Endothelial cell of umbilical vein (primary cell): ENCODE results near the gene GRAMD1A. TPM values are rescaled to one million over a fixed set of nuclear protein-coding genes. Genes with fewer than 3 reads are reported as not detected.

Experiments used
- BruUV-seq: library from RNA; stranded (reverse); fragments of 400-500 nt; replicated peaks from 2 replicates; lab custom pipeline; 2021; lab: Mats Ljungman, UMichigan
- CTCF ChIA-PET: fragments of 300-600, 350-600 bp; sonication (Branson Sonifier 250); formaldehyde crosslinking; loops from one replicate; lab custom pipeline; 2021; ENCODE audit warnings: antibody characterized with exemption, inconsistent platforms; lab: Charles Lee
- POLR2A ChIA-PET: fragments of 300-600, 350-600 bp; sonication (Branson Sonifier 250); formaldehyde crosslinking; loops from one replicate; lab custom pipeline; 2021; ENCODE audit warnings: antibody characterized with exemption, inconsistent platforms; lab: Charles Lee
- DNase-seq: peaks from one replicate; pipeline ENCODE4 v3.0.0-alpha.2; 2011; ENCODE audit warnings: low read depth, low spot score
- FAIRE-seq: peaks from 2 replicates; lab custom pipeline; 2011; peaks lifted over from hg19 to GRCh38; lab: Jason Lieb, UNC
- H2AFZ ChIP-seq: 2 replicates; pipeline ENCODE4 v1.6.0; 2012; ENCODE audit warnings: low read depth, low read length, control low read depth, inconsistent platforms
- H3K27ac ChIP-seq: 2 replicates; pipeline ENCODE4 v1.5.1; 2011; ENCODE audit warnings: low read depth, mild to moderate bottlenecking, control low read depth, low read length, moderate library complexity; ENCODE audit not compliant: insufficient read depth
- H3K27me3 ChIP-seq, 2 experiments: 2 replicates each; pipeline versions ENCODE4 v1.6.0 to v1.6.1; 2011; ENCODE audit warnings: low read length in 2 of 2, mixed read lengths in 1 of 2; ENCODE audit not compliant: control insufficient read depth in 2 of 2, insufficient read depth in 2 of 2
- H3K36me3 ChIP-seq, 2 experiments: 2 replicates in 1 of 2; 3 replicates in 1 of 2; pipeline ENCODE4 v1.5.1; 2011; ENCODE audit warnings: low read length in 2 of 2, mild to moderate bottlenecking in 1 of 2, moderate library complexity in 1 of 2; ENCODE audit not compliant: control insufficient read depth in 2 of 2, insufficient read depth in 2 of 2; ENCODE audit errors: extremely low read depth in 1 of 2
- H3K4me1 ChIP-seq: 3 replicates; pipeline ENCODE4 v1.5.1; 2011; ENCODE audit warnings: mild to moderate bottlenecking, low read length; ENCODE audit not compliant: control insufficient read depth, insufficient read depth; ENCODE audit errors: extremely low read depth
- H3K4me2 ChIP-seq: 2 replicates; pipeline ENCODE4 v1.6.1; 2011; ENCODE audit warnings: low read length, control low read depth, mixed read lengths; ENCODE audit not compliant: insufficient read depth
- H3K4me3 ChIP-seq, 3 experiments: fragments of 200-600 bp in 1 of 3; sonication (generic), shearing (Covaris generic) in 1 of 3; replicated peaks in 1 of 3; 2 replicates each; pipeline ENCODE4 v1.5.1; 2011 to 2016; ENCODE audit warnings: control low read depth in 3 of 3, low read length in 3 of 3, mild to moderate bottlenecking in 2 of 3, inconsistent platforms in 1 of 3, low read depth in 1 of 3, moderate library complexity in 1 of 3; ENCODE audit not compliant: insufficient read depth in 1 of 3
- H3K79me2 ChIP-seq: 2 replicates; pipeline ENCODE4 v1.6.0; 2012; ENCODE audit warnings: low read length, inconsistent platforms; ENCODE audit not compliant: control insufficient read depth, insufficient read depth
- H3K9ac ChIP-seq: replicated peaks from 2 replicates; pipeline ENCODE3; 2011; ENCODE audit warnings: low read length, control low read depth; ENCODE audit not compliant: insufficient read depth; ENCODE audit errors: extremely low read depth
- H3K9me1 ChIP-seq: replicated peaks from 3 replicates; pipeline ENCODE4 v1.6.0; 2011; ENCODE audit warnings: mild to moderate bottlenecking, low read length; ENCODE audit not compliant: control insufficient read depth, insufficient read depth; ENCODE audit errors: extremely low read depth
- H3K9me3 ChIP-seq: replicated peaks from 2 replicates; pipeline ENCODE4 v1.5.1; 2012; ENCODE audit warnings: low read length, inconsistent platforms; ENCODE audit not compliant: control insufficient read depth, insufficient read depth
- H4K20me1 ChIP-seq: replicated peaks from 2 replicates; pipeline ENCODE3; 2011; ENCODE audit warnings: mild to moderate bottlenecking, low read length; ENCODE audit not compliant: control insufficient read depth, insufficient read depth; ENCODE audit errors: extremely low read depth
- CTCF ChIP-seq, 2 donors: IDR thresholded peaks; 1 replicate in 1 of 2; 2 replicates in 1 of 2; pipeline ENCODE4 v1.5.1; 2011; ENCODE audit warnings: low read length in 2 of 2, mild to moderate bottlenecking in 2 of 2, moderate library complexity in 2 of 2, control low read depth in 1 of 2, inconsistent platforms in 1 of 2, low read depth in 1 of 2; ENCODE audit not compliant: insufficient read depth in 1 of 2; ENCODE audit errors: extremely low read depth in 1 of 2
- EZH2 ChIP-seq: IDR thresholded peaks from 2 replicates; pipeline ENCODE4 v1.6.1; 2012; ENCODE audit warnings: borderline replicate concordance, low read depth, mild to moderate bottlenecking, moderate library complexity, low read length, inconsistent platforms; ENCODE audit not compliant: severe bottlenecking
- FOS ChIP-seq: IDR thresholded peaks from 2 replicates; pipeline ENCODE4 v1.6.1; 2011; ENCODE audit warnings: mild to moderate bottlenecking, low read length, moderate library complexity, borderline replicate concordance; ENCODE audit not compliant: insufficient read depth
- GATA2 ChIP-seq: IDR thresholded peaks from 2 replicates; pipeline ENCODE4 v1.7.0; 2011; ENCODE audit warnings: low read depth, mild to moderate bottlenecking, moderate library complexity, mixed read lengths, low read length; ENCODE audit not compliant: insufficient read length, insufficient read depth
- JUN ChIP-seq: IDR thresholded peaks from 2 replicates; pipeline ENCODE4 v1.6.1; 2011; ENCODE audit warnings: borderline replicate concordance, low read depth; ENCODE audit not compliant: insufficient read length, insufficient read depth
- MAX ChIP-seq: IDR thresholded peaks from 2 replicates; pipeline ENCODE4 v1.6.1; 2011; ENCODE audit not compliant: insufficient read depth, insufficient read length
- MYC ChIP-seq: IDR thresholded peaks from one replicate; pipeline ENCODE4 v1.6.1; 2011; ENCODE audit warnings: mild to moderate bottlenecking, low read depth, low read length
- POLR2A ChIP-seq: IDR thresholded peaks from 2 replicates; pipeline ENCODE4 v1.6.1; 2012; ENCODE audit warnings: low read depth, mild to moderate bottlenecking, control low read depth, low read length
- POLR2AphosphoS5 ChIP-seq: IDR thresholded peaks from 2 replicates; pipeline ENCODE4 v1.6.1; 2012; ENCODE audit warnings: low read depth, mild to moderate bottlenecking, control low read depth, low read length, moderate library complexity; ENCODE audit not compliant: insufficient read depth
- dilution Hi-C: fragments of 300-500 bp; cut with MboI; formaldehyde crosslinking; loops from one replicate; pipeline ENCODE4 v1.15.0; 2019; ENCODE audit warnings: low sequenced_read_pairs; ENCODE audit not compliant: extremely low pct_ligation_motif_present
- intact Hi-C: fragments of 100-400 bp; cut with micrococcal nuclease; formaldehyde crosslinking; loops from one replicate; pipeline ENCODE4 v1.10.0; 2022
- polyA plus RNA-seq, 4 experiments: library from polyadenylated mRNA; depleted of rRNA in 3 of 4; stranded (reverse) in 3 of 4; unstranded in 1 of 4; fragments of >200 nt; gene quantifications; 2 replicates each; pipeline versions ENCODE4 v1.2.1 to v1.2.3, GENCODE V29; 2011 to 2012; ENCODE audit warnings: missing spikeins in 1 of 4
- total RNA-seq: library from RNA; stranded (reverse); gene quantifications from 2 replicates; pipeline ENCODE4 v1.2.3, GENCODE V29; 2021

GRAMD1A gene
- total and polyA plus RNA-seq, 2 donors (not counting 3 experiments of a cell fraction or from before 2014, with no cell fraction given) = 127 to 130 TPM

GRCh38 chr19:34963573-34964406 lies 36.3 kb upstream of the GRAMD1A start, which contains the start of gene ZNF792:
TSS of gene ZNF792 (minus strand) at chr19:34964229. CDS start at chr19:34963662, 567 bp downstream.
- peak within 1 kb of the TSS; percentile 94 for H3K9ac ChIP-seq
- POLR2A ChIA-PET = no interaction called here

GRCh38 chr19:34964598-34964997 lies 35.5 kb upstream of the GRAMD1A start:
- H3K36me3 ChIP-seq = peaks cover 3 to 16% of the 10 kb centered on the region in 2 experiments
- H3K9me1 ChIP-seq = no peaks in the 10 kb centered on the region
- TF ChIP-seq JUN (no peak), FOS (no peak), CTCF (IDR thresholded peaks at IDR 0.05; ENCODE audit: extremely low read depth in 1 of 2, insufficient read depth in 1 of 2, low read depth in 1 of 2, low read length in 2 of 2) (no peak), MAX (no peak), POLR2AphosphoS5 (no peak), GATA2 (no peak), MYC (no peak), POLR2A (no peak), EZH2 (no peak)
- H3K79me2 ChIP-seq = peaks cover 31% of the 10 kb centered on the region
- H3K9ac ChIP-seq = no peak overlapping the region
- intact Hi-C loops (loop anchor here (5.0 kb wide), 2 partner anchors 178 to 192 kb away; partner anchors contain the start of genes FXYD7 and ZNF599), dilution Hi-C loops (no loop called here)
- CTCF ChIA-PET = interaction anchor here (1.2 kb wide), 1 partner anchor 8 kb away, joined by 8 read pairs; no protein-coding TSS in a partner anchor
- H3K4me1 ChIP-seq = peaks cover 13% of the 10 kb centered on the region
- H3K9me3 ChIP-seq = peaks cover 3% of the 10 kb centered on the region
- no peaks in the 10 kb centered on the region for H4K20me1 ChIP-seq
- FAIRE-seq (no peak), DNase-seq (no peak)
- H3K4me3 ChIP-seq = no peak overlapping the region
- no peak overlapping the region for H3K27ac ChIP-seq
- no peak overlapping the region for H3K4me2 ChIP-seq
- no peak overlapping the region for H2AFZ ChIP-seq
- BruUV-seq = no TSS peak
- POLR2A ChIA-PET = no interaction called here
- no peaks in the 10 kb centered on the region for H3K27me3 ChIP-seq

More at GRCh38 chr19:34963573-34964406, 36.3 kb upstream of the GRAMD1A start, which contains the start of gene ZNF792:
- Histone ChIP-seq H3K9me3 (peaks cover 11% of the 10 kb centered on the region), H3K4me2 (peak within 1 kb of the TSS; percentile 80), H3K27me3 (no peaks in the 10 kb centered on the region), H3K4me3 (peak within 1 kb of the TSS; percentile 58 to 85 (median 80)), H3K79me2 (peaks cover 40% of the 10 kb centered on the region), H3K36me3 (peaks cover 10 to 24% of the 10 kb centered on the region in 2 experiments), H4K20me1 (no peaks in the 10 kb centered on the region), H2AFZ (peak within 1 kb of the TSS; percentile 50), H3K27ac (peak within 1 kb of the TSS; percentile 94), H3K9me1 (no peaks in the 10 kb centered on the region), H3K4me1 (peaks cover 13% of the 10 kb centered on the region)
- dilution Hi-C loops = no loop called here
- intact Hi-C loops = loop anchor here (2.0 to 5.0 kb wide), 5 partner anchors 37 to 229 kb away; partner anchors contain the start of genes FXYD7, ZNF181, ZNF30 and ZNF599
- FAIRE-seq (peak; percentile 43), DNase-seq (peak; percentile 79)
- TSS peak; percentile 30 for BruUV-seq
- TF ChIP-seq POLR2AphosphoS5 (peak; percentile 86), POLR2A (peak; percentile 42), MAX (no peak), GATA2 (peak; percentile 77), EZH2 (no peak), JUN (no peak)
- CTCF ChIA-PET = interaction anchor here (0.7 to 3.4 kb wide), 5 partner anchors 9 to 81 kb away, joined by 3 to 13 read pairs (median 8); partner anchors contain the start of gene ZNF30
